ENCODE results near the gene GASK1A.

DNA sequence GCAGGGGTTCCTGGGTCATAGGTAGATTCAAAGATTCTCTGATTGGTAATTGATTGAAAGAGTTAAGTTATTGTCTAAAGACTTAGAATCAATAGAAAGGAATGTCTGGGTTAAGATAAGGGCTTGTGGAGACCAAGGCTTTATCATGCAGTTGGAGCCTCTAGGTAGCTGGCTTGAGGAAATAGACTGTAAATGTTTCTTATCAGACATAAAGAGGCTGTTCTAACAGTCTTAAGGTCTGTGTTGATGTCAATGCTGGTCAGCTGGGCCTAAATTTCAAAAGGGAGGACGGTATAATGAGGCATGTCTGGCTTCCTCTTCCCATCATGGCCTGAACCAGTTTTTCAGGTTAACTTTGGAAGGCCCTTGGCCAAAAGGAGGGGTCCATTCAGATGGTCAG, 48.9 kb downstream of the GASK1A start:
- TF ChIP-seq POLR2AphosphoS5 (IDR thresholded peaks at IDR 0.05), result no peak
- TF ChIP-seq, protein P1, sequence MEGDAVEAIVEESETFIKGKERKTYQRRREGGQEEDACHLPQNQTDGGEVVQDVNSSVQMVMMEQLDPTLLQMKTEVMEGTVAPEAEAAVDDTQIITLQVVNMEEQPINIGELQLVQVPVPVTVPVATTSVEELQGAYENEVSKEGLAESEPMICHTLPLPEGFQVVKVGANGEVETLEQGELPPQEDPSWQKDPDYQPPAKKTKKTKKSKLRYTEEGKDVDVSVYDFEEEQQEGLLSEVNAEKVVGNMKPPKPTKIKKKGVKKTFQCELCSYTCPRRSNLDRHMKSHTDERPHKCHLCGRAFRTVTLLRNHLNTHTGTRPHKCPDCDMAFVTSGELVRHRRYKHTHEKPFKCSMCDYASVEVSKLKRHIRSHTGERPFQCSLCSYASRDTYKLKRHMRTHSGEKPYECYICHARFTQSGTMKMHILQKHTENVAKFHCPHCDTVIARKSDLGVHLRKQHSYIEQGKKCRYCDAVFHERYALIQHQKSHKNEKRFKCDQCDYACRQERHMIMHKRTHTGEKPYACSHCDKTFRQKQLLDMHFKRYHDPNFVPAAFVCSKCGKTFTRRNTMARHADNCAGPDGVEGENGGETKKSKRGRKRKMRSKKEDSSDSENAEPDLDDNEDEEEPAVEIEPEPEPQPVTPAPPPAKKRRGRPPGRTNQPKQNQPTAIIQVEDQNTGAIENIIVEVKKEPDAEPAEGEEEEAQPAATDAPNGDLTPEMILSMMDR (IDR thresholded peaks at IDR 0.05), result no peak

Data from sigmoid colon (tissue), 4 donors.